Measurements from ENCODE around the gene ANKRD33B. TPM values are rescaled to one million over a fixed set of nuclear protein-coding genes. Genes with fewer than 3 reads are reported as not detected.

The ANKRD33B gene
- total RNA-seq, 1 experiment from 2014 or later = 6.9 TPM

DNA sequence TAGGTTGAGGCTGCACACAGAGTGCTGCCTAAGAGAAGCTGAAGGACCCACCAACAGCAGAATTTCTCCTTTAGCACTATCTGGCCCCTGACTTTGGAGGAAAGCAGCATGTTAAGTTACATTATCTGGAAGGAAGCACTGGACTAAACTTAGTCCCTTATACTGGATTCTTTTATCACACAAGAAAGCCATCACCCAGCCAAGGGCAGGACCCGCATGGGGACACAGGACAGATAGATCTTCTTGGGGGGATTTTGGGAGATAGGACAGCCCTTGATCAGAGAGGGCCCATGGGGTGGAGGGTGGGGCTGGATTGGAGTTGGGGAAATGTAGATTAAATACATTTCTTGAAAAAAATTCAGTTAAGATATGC, 14.4 kb downstream of the ANKRD33B start:
- H2BK120ac ChIP-seq (ENCODE audit: low read depth, low read length, poor library complexity, severe bottlenecking) = no peak overlapping the region
- no CpG with 5 or more reads among the region's 1 CpG for WGBS (ENCODE audit: extremely low coverage, insufficient read length, low lambda C conversion rate)
- H3K4me2 ChIP-seq (ENCODE audit: insufficient read depth, insufficient read length, low read length) = no peak overlapping the region

More for the DNA sequence above, 14.4 kb downstream of the ANKRD33B start:
- H3K79me2 ChIP-seq (ENCODE audit: insufficient read depth, low read length) = no peaks in the 10 kb centered on the region
- H3T11ph ChIP-seq (ENCODE audit: low read length) = no peak overlapping the region
- Mint-ChIP-seq H3K4me1 (peaks cover 7 to 10% of the 10 kb centered on the region in 2 experiments), H3K27ac (no peak overlapping the region), H3K36me3 (ENCODE audit: insufficient read depth in 1 of 3, low read depth in 3 of 3) (no peaks in the 10 kb centered on the region), H3K9me3 (no peaks in the 10 kb centered on the region; a peak in 1 of 5 replicates), H3K27me3 (ENCODE audit: low read depth) (peaks cover 8% of the 10 kb centered on the region), H3K4me3 (no peak overlapping the region)
- H3K27ac ChIP-seq (ENCODE audit: insufficient read length, low read depth, low read length) = no peak overlapping the region
- no peak overlapping the region for H3K23ac ChIP-seq (ENCODE audit: insufficient read length, low read depth, low read length)
- TF ChIP-seq, protein P1, sequence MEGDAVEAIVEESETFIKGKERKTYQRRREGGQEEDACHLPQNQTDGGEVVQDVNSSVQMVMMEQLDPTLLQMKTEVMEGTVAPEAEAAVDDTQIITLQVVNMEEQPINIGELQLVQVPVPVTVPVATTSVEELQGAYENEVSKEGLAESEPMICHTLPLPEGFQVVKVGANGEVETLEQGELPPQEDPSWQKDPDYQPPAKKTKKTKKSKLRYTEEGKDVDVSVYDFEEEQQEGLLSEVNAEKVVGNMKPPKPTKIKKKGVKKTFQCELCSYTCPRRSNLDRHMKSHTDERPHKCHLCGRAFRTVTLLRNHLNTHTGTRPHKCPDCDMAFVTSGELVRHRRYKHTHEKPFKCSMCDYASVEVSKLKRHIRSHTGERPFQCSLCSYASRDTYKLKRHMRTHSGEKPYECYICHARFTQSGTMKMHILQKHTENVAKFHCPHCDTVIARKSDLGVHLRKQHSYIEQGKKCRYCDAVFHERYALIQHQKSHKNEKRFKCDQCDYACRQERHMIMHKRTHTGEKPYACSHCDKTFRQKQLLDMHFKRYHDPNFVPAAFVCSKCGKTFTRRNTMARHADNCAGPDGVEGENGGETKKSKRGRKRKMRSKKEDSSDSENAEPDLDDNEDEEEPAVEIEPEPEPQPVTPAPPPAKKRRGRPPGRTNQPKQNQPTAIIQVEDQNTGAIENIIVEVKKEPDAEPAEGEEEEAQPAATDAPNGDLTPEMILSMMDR (conservative IDR thresholded peaks at IDR 0.05) = no peak
- H2AK5ac ChIP-seq (ENCODE audit: insufficient read length, low read length) = no peak overlapping the region
- H4K5ac ChIP-seq (ENCODE audit: insufficient read length, low read depth, low read length) = no peak overlapping the region
- no peak overlapping the region for H2BK20ac ChIP-seq (ENCODE audit: low read depth, low read length, poor library complexity, severe bottlenecking)
- no peaks in the 10 kb centered on the region for H3K27me3 ChIP-seq (ENCODE audit: insufficient read depth, low read length)
- no peak overlapping the region for H2BK12ac ChIP-seq (ENCODE audit: insufficient read length, low read depth, low read length)
- no peak overlapping the region for H4K8ac ChIP-seq (replicated peaks; ENCODE audit: insufficient read length, low read depth, low read length)
- no peak overlapping the region for H3K14ac ChIP-seq (ENCODE audit: insufficient read depth, low read length)
- no peaks in the 10 kb centered on the region for H3K9me3 ChIP-seq (ENCODE audit: control insufficient read depth, low read depth, low read length)
- no peaks in the 10 kb centered on the region for H4K20me1 ChIP-seq (ENCODE audit: control insufficient read depth, insufficient read depth, insufficient read length)
- H2AFZ ChIP-seq (ENCODE audit: low read length) = no peak overlapping the region
- H2BK5ac ChIP-seq (ENCODE audit: insufficient read length, low read length) = no peak overlapping the region
- no peak overlapping the region for H3K4ac ChIP-seq (ENCODE audit: low read depth, low read length)
- no peaks in the 10 kb centered on the region for H3K79me1 ChIP-seq (ENCODE audit: insufficient read depth, low read depth, low read length, poor library complexity, severe bottlenecking)
- no peak for DNase-seq
- H3K23me2 ChIP-seq (ENCODE audit: insufficient read length, low read depth, low read length, poor library complexity, severe bottlenecking) = no peaks in the 10 kb centered on the region
- H4K91ac ChIP-seq (ENCODE audit: insufficient read length, low read depth, low read length) = no peak overlapping the region
- H3K4me1 ChIP-seq (ENCODE audit: insufficient read depth, low read length) = peaks cover 3% of the 10 kb centered on the region; the same call in 1 of the 2 replicates
- no peak overlapping the region for H3K9ac ChIP-seq (ENCODE audit: extremely low read depth, insufficient read length, low read length)
- H3K18ac ChIP-seq (ENCODE audit: insufficient read length, low read depth, low read length) = no peak overlapping the region
- H2BK15ac ChIP-seq (ENCODE audit: low read depth, low read length) = no peak overlapping the region
- no peak overlapping the region for H3K56ac ChIP-seq (ENCODE audit: insufficient read length, low read depth, low read length)
